Upper lobe of left lung (tissue), 6 donors: ENCODE measurements around the gene ATXN1. TPM values are rescaled to one million over a fixed set of nuclear protein-coding genes. Genes with fewer than 3 reads are reported as not detected.

Experiments
- ATAC-seq, 2 donors: fragments of 200-7000 bp; cut with Tn5 transposase; one replicate each; pipeline ENCODE4 v1.9.1; 2022; ENCODE audit warnings: mild to moderate bottlenecking in 2 of 2, moderate library complexity in 2 of 2; ENCODE audit not compliant: low FRiP score in 2 of 2
- DNase-seq, 2 donors: peaks; one replicate each; pipeline ENCODE4 v3.0.0-alpha.2; 2019 to 2020
- H3K27ac ChIP-seq, 4 donors: fragments of 200-600 bp; sonication (generic); one replicate each; pipeline ENCODE4 v1.5.1; 2016 to 2019
- H3K27me3 ChIP-seq, 4 donors: fragments of 200-600 bp; sonication (generic); one replicate each; pipeline ENCODE4 v1.5.1; 2017 to 2019
- H3K36me3 ChIP-seq, 4 donors: fragments of 200-600 bp; sonication (generic); one replicate each; pipeline ENCODE4 v1.5.1; 2016 to 2019
- H3K4me1 ChIP-seq, 4 donors: fragments of 200-600 bp; sonication (generic); one replicate each; pipeline ENCODE4 v1.5.1; 2018 to 2019
- H3K4me3 ChIP-seq, 4 donors: fragments of 200-600 bp; sonication (generic); one replicate each; pipeline ENCODE4 v1.5.1; 2017 to 2019; ENCODE audit warnings: mild to moderate bottlenecking in 2 of 4, moderate library complexity in 1 of 4
- H3K9me3 ChIP-seq, 4 donors: fragments of 200-600 bp; sonication (generic); one replicate each; pipeline ENCODE4 v1.5.1; 2018 to 2019
- CTCF ChIP-seq, 6 experiments: fragments of 450-650 bp in 4 of 6; fragments of 200-600 bp in 2 of 6; sonication (generic) in 2 of 6; IDR thresholded peaks; one replicate each; pipeline ENCODE4 v1.5.1; 2016 to 2019; ENCODE audit warnings: antibody characterized with exemption in 6 of 6
- EP300 ChIP-seq, 4 donors: sonication (generic); formaldehyde crosslinking; IDR thresholded peaks; one replicate each; pipeline ENCODE4 v1.5.1; 2017; ENCODE audit warnings: antibody characterized with exemption in 4 of 4, control low read depth in 2 of 4
- POLR2A ChIP-seq, 4 donors: fragments of 450-650 bp; IDR thresholded peaks; one replicate each; pipeline ENCODE4 v1.5.1; 2016 to 2017; ENCODE audit warnings: antibody characterized with exemption in 4 of 4, mild to moderate bottlenecking in 2 of 4
- POLR2AphosphoS5 ChIP-seq, 2 donors: sonication (generic); formaldehyde crosslinking; IDR thresholded peaks; one replicate each; pipeline ENCODE4 v1.5.1; 2017; ENCODE audit warnings: antibody characterized with exemption in 2 of 2
- WGBS, 2 donors: methylation state at CpG; one replicate each; pipeline ENCODE4 v1.1.5; 2017 to 2018; 5-methylcytosine and 5-hydroxymethylcytosine counted together
- total RNA-seq, 6 donors: library from RNA; depleted of rRNA in 4 of 6; stranded (reverse); fragments of >200 nt in 4 of 6; gene quantifications; one replicate each; pipeline versions ENCODE4 v1.1.0 to v1.2.1, GENCODE V29; 2016 to 2021
- donor health status: DM: no; HTN: no; CAD: no; lungs with moderate emphysema.
- donor health status: DM: no; HTN: yes; CAD: no; lungs with severe emphysema.

ATXN1 gene
- total RNA-seq, 6 donors from 2014 or later = 44.2 to 106 (median 71.7) TPM

GRCh38 chr6:16690608-16691142 lies 70.6 kb downstream of the ATXN1 start:
- no peak for DNase-seq
- Histone ChIP-seq H3K9me3 (no peaks in the 10 kb centered on the region), H3K27me3 (no peaks in the 10 kb centered on the region), H3K4me3 (no peak overlapping the region), H3K4me1 (peaks cover 6 to 34% (median 15%) of the 10 kb centered on the region in 4 donors), H3K36me3 (no peaks in the 10 kb centered on the region), H3K27ac (peak overlapping the region in 1 of 4 donors; percentile 58)
- peak in 1 of 2 donors; percentile 38 for ATAC-seq
- 60 to 75% methylated on average over 7 of the region's 7 CpGs for WGBS, 2 donors
- TF ChIP-seq POLR2AphosphoS5 (IDR thresholded peaks at IDR 0.05) (peak in 1 of 2 donors; percentile 9), EP300 (IDR thresholded peaks at IDR 0.05) (peak in 1 of 4 donors; percentile 37), POLR2A (IDR thresholded peaks at IDR 0.05) (no peak)

- Histone ChIP-seq H3K4me1 (peaks cover 11 to 35% (median 18%) of the 10 kb centered on the region in 4 donors), H3K9me3 (no peaks in the 10 kb centered on the region), H3K27me3 (no peaks in the 10 kb centered on the region), H3K27ac (peak overlapping the region in 2 of 4 donors; percentile 11 to 58), H3K36me3 (no peaks in the 10 kb centered on the region), H3K4me3 (no peak overlapping the region)
- 84 to 85% methylated on average over 3 of the region's 3 CpGs for WGBS, 2 donors
- DNase-seq (no peak), ATAC-seq (peak in 1 of 2 donors; percentile 43)
- TF ChIP-seq CTCF (IDR thresholded peaks at IDR 0.05) (no peak), POLR2A (IDR thresholded peaks at IDR 0.05) (no peak), POLR2AphosphoS5 (IDR thresholded peaks at IDR 0.05) (no peak), EP300 (IDR thresholded peaks at IDR 0.05) (no peak)
Measured at GRCh38 chr6:16689788-16690607, 71.3 kb downstream of the ATXN1 start.

GRCh38 chr6:16688984-16689636 lies 72.2 kb downstream of the ATXN1 start:
- WGBS, 2 donors = 87 to 89% methylated on average over 4 of the region's 4 CpGs
- Histone ChIP-seq H3K27me3 (no peaks in the 10 kb centered on the region), H3K4me3 (no peak overlapping the region), H3K4me1 (peaks cover 17 to 39% (median 26%) of the 10 kb centered on the region in 4 donors), H3K9me3 (no peaks in the 10 kb centered on the region), H3K27ac (peak overlapping the region in 1 of 4 donors; percentile 5), H3K36me3 (no peaks in the 10 kb centered on the region)
- TF ChIP-seq POLR2AphosphoS5 (IDR thresholded peaks at IDR 0.05) (no peak), CTCF (IDR thresholded peaks at IDR 0.05) (no peak), EP300 (IDR thresholded peaks at IDR 0.05) (no peak)
- ATAC-seq (peak in 1 of 2 donors; percentile 68), DNase-seq (no peak)

DNA sequence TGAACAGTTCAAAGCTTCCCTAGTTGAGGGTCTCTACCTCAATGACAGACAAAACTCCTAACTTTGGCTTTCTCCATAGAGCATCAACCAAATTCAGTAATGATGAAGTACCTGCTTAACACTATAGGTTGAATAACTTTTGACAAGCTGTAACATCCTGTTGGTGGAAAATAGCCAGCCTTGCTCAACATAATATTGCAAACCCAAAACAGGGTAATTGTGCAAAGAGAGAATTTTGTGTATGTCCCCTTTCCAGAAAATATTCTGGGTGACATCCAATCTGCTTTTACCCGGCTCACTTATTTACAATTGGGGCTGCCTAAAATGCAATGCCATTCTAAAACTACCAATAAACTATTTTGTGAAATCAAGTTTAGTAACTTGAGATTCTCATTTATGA lies 72.8 kb downstream of the ATXN1 start:
- Histone ChIP-seq H3K9me3 (no peaks in the 10 kb centered on the region), H3K4me3 (no peak overlapping the region), H3K27me3 (no peaks in the 10 kb centered on the region), H3K36me3 (no peaks in the 10 kb centered on the region), H3K4me1 (peaks cover 24 to 39% (median 33%) of the 10 kb centered on the region in 4 donors), H3K27ac (peak overlapping the region in 1 of 4 donors; percentile 24)
- 62 to 72% methylated on average over 1 of the region's 1 CpG for WGBS, 2 donors
- no peak for ATAC-seq
- no peak for TF ChIP-seq CTCF (IDR thresholded peaks at IDR 0.05)
- DNase-seq = no peak

DNA sequence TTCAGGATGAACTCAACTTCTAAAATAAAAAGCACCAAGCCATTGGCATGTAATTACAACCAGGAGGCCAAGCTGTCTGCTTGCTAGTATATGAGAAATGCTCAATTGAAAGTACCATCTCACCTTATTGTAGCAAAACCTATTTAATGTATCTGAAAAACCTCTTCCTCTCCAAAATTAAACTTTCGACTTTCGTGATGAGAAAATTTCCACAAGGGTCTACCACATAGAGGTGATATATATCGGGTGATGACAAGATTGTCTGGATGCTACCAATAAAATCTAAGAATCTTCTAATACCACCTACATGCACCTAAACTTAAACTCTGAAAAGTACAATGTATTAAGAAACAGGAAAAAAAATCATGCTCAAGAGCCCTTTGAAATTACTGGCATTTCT lies 74.2 kb downstream of the ATXN1 start:
- H3K27ac ChIP-seq = peak overlapping the region in 1 of 4 donors; percentile 49
- no peak for ATAC-seq
- WGBS, 2 donors = 82 to 87% methylated on average over 3 of the region's 3 CpGs

More for the DNA sequence above, 74.2 kb downstream of the ATXN1 start:
- DNase-seq = no peak
- Histone ChIP-seq H3K4me3 (no peak overlapping the region), H3K36me3 (peaks cover 0 to 3% (median 0%) of the 10 kb centered on the region in 4 donors), H3K9me3 (no peaks in the 10 kb centered on the region), H3K27me3 (no peaks in the 10 kb centered on the region), H3K4me1 (peaks cover 26 to 40% (median 37%) of the 10 kb centered on the region in 4 donors)
- TF ChIP-seq POLR2AphosphoS5 (IDR thresholded peaks at IDR 0.05) = no peak
- no peak for TF ChIP-seq EP300 (IDR thresholded peaks at IDR 0.05)
- TF ChIP-seq CTCF (IDR thresholded peaks at IDR 0.05) = no peak
- TF ChIP-seq POLR2A (IDR thresholded peaks at IDR 0.05) = no peak
